ENCODE data around the gene TMCO2. TPM values are rescaled to one million over a fixed set of nuclear protein-coding genes. Genes with fewer than 3 reads are reported as not detected.

The TMCO2 gene
- total and polyA plus RNA-seq, 2 experiments from 2014 or later = not detected

GRCh38 chr1:40241362-40241761 lies 6.4 kb upstream of the TMCO2 start:
- H3K4me2 ChIP-seq (ENCODE audit: unreplicated experiment) = peak overlapping the region; percentile 39
- no peaks in the 10 kb centered on the region; the same call in 1 of the 2 replicates for H4K20me1 ChIP-seq (ENCODE audit: insufficient read depth)
- H2AFZ ChIP-seq = no peak overlapping the region
- WGBS, 2 experiments (ENCODE audit: low coverage in 1 of 2, low lambda C conversion rate in 2 of 2, missing lambda C conversion rate in 2 of 2) = 50 to 60% methylated on average over 1 of the region's 1 CpG
- in situ Hi-C loops (cut with MboI) = no loop called here
- DNase-seq = no peak
- peaks cover 26% of the 10 kb centered on the region for H3K36me3 ChIP-seq (ENCODE audit: low read depth)
- H3K9me3 ChIP-seq (ENCODE audit: low read depth) = no peaks in the 10 kb centered on the region
- no peaks in the 10 kb centered on the region; the same call in 1 of the 2 replicates for H3K9me2 ChIP-seq (ENCODE audit: insufficient read depth)
- H3F3A ChIP-seq (ENCODE audit: insufficient read depth) = peaks cover 67% of the 10 kb centered on the region
- peaks cover 19% of the 10 kb centered on the region; the same call in 1 of the 2 replicates for H3K79me2 ChIP-seq (ENCODE audit: insufficient read depth)
- peak overlapping the region; percentile 29; the same call in 1 of the 2 replicates for H3K4me3 ChIP-seq
- TF ChIP-seq EZH2phosphoT487 (IDR thresholded peaks at IDR 0.05; ENCODE audit: insufficient read depth, low read depth) (no peak), EZH2 (IDR thresholded peaks at IDR 0.05; ENCODE audit: insufficient read depth, poor library complexity, severe bottlenecking) (no peak)
- peaks cover 19% of the 10 kb centered on the region for H3K4me1 ChIP-seq (ENCODE audit: insufficient read depth)
- peak overlapping the region; percentile 19; the same call in 1 of the 2 replicates for H3K9ac ChIP-seq
- H3K27ac ChIP-seq = peak overlapping the region; percentile 79
- no peaks in the 10 kb centered on the region for H3K27me3 ChIP-seq (replicated peaks; ENCODE audit: insufficient read depth)

- in situ Hi-C loops (cut with MboI) = no loop called here
- Histone ChIP-seq H3K4me2 (ENCODE audit: unreplicated experiment) (no peak overlapping the region), H3K4me1 (ENCODE audit: insufficient read depth) (peaks cover 19% of the 10 kb centered on the region), H3K27ac (no peak overlapping the region), H3K9ac (no peak overlapping the region), H3F3A (ENCODE audit: insufficient read depth) (peaks cover 56% of the 10 kb centered on the region), H3K4me3 (no peak overlapping the region), H3K36me3 (ENCODE audit: low read depth) (peaks cover 6% of the 10 kb centered on the region), H3K27me3 (replicated peaks; ENCODE audit: insufficient read depth) (no peaks in the 10 kb centered on the region), H4K20me1 (ENCODE audit: insufficient read depth) (no peaks in the 10 kb centered on the region), H3K9me2 (ENCODE audit: insufficient read depth) (no peaks in the 10 kb centered on the region), H3K79me2 (ENCODE audit: insufficient read depth) (peaks cover 6% of the 10 kb centered on the region; the same call in 1 of the 2 replicates), H2AFZ (no peak overlapping the region), H3K9me3 (ENCODE audit: low read depth) (no peaks in the 10 kb centered on the region)
- TF ChIP-seq EZH2 (IDR thresholded peaks at IDR 0.05; ENCODE audit: insufficient read depth, poor library complexity, severe bottlenecking) (no peak), EZH2phosphoT487 (IDR thresholded peaks at IDR 0.05; ENCODE audit: insufficient read depth, low read depth) (no peak)
- 61 to 71% methylated on average over 2 of the region's 2 CpGs for WGBS, 2 experiments (ENCODE audit: low coverage in 1 of 2, low lambda C conversion rate in 2 of 2, missing lambda C conversion rate in 2 of 2)
- no peak for DNase-seq
Measured at GRCh38 chr1:40243351-40243750, 4.4 kb upstream of the TMCO2 start.

- Histone ChIP-seq H3F3A (ENCODE audit: insufficient read depth) (peaks cover 47% of the 10 kb centered on the region), H3K27me3 (replicated peaks; ENCODE audit: insufficient read depth) (no peaks in the 10 kb centered on the region), H3K9me2 (ENCODE audit: insufficient read depth) (no peaks in the 10 kb centered on the region), H3K4me1 (ENCODE audit: insufficient read depth) (peaks cover 19% of the 10 kb centered on the region), H3K9me3 (ENCODE audit: low read depth) (no peaks in the 10 kb centered on the region), H3K9ac (no peak overlapping the region), H3K36me3 (ENCODE audit: low read depth) (no peaks in the 10 kb centered on the region; the same call in 1 of the 2 replicates), H2AFZ (no peak overlapping the region), H3K79me2 (ENCODE audit: insufficient read depth) (no peaks in the 10 kb centered on the region), H3K27ac (no peak overlapping the region), H4K20me1 (ENCODE audit: insufficient read depth) (no peaks in the 10 kb centered on the region), H3K4me2 (ENCODE audit: unreplicated experiment) (no peak overlapping the region), H3K4me3 (no peak overlapping the region)
- 83 to 84% methylated on average over 4 of the region's 4 CpGs for WGBS, 2 experiments (ENCODE audit: low coverage in 1 of 2, low lambda C conversion rate in 2 of 2, missing lambda C conversion rate in 2 of 2)
- TF ChIP-seq EZH2phosphoT487 (IDR thresholded peaks at IDR 0.05; ENCODE audit: insufficient read depth, low read depth) (no peak), EZH2 (IDR thresholded peaks at IDR 0.05; ENCODE audit: insufficient read depth, poor library complexity, severe bottlenecking) (no peak)
- in situ Hi-C loops (cut with MboI) = no loop called here
- no peak for DNase-seq
Measured at GRCh38 chr1:40244138-40244744, 3.5 kb upstream of the TMCO2 start.

GRCh38 chr1:40245686-40246085 lies 2.1 kb upstream of the TMCO2 start:
- Histone ChIP-seq H3K27me3 (replicated peaks; ENCODE audit: insufficient read depth) (no peaks in the 10 kb centered on the region), H3K9me2 (ENCODE audit: insufficient read depth) (no peaks in the 10 kb centered on the region), H3K27ac (no peak overlapping the region), H3K36me3 (ENCODE audit: low read depth) (no peaks in the 10 kb centered on the region), H2AFZ (no peak overlapping the region), H3F3A (ENCODE audit: insufficient read depth) (peaks cover 33% of the 10 kb centered on the region), H3K4me1 (ENCODE audit: insufficient read depth) (peaks cover 19% of the 10 kb centered on the region), H3K4me2 (ENCODE audit: unreplicated experiment) (no peak overlapping the region), H3K4me3 (no peak overlapping the region), H4K20me1 (ENCODE audit: insufficient read depth) (no peaks in the 10 kb centered on the region), H3K9ac (no peak overlapping the region), H3K9me3 (ENCODE audit: low read depth) (no peaks in the 10 kb centered on the region), H3K79me2 (ENCODE audit: insufficient read depth) (no peaks in the 10 kb centered on the region)
- TF ChIP-seq EZH2 (IDR thresholded peaks at IDR 0.05; ENCODE audit: insufficient read depth, poor library complexity, severe bottlenecking) = no peak
- no peak for TF ChIP-seq EZH2phosphoT487 (IDR thresholded peaks at IDR 0.05; ENCODE audit: insufficient read depth, low read depth)
- WGBS, 2 experiments (ENCODE audit: low coverage in 1 of 2, low lambda C conversion rate in 2 of 2, missing lambda C conversion rate in 2 of 2) = 98 to 99% methylated on average over 3 of the region's 3 CpGs
- no peak for DNase-seq
- in situ Hi-C loops (cut with MboI) = no loop called here

Measured in GM23248 (cell line).